K562 (cell line): ENCODE results near the gene RAD1. TPM values are rescaled to one million over a fixed set of nuclear protein-coding genes. Genes with fewer than 3 reads are reported as not detected.
A peak's percentile ranks its signal among the peaks of the same experiment; 100 is the strongest.

Experiments
- BCLAF1 ChIP-seq, 2 experiments: fragments of 450-650 bp in 1 of 2; IDR thresholded peaks; 2 replicates each; pipeline ENCODE4 v1.6.1; 2011 to 2017; ENCODE audit warnings: low read depth in 2 of 2, antibody characterized with exemption in 1 of 2, borderline replicate concordance in 1 of 2, low read length in 1 of 2, mild to moderate bottlenecking in 1 of 2, mixed read lengths in 1 of 2; ENCODE audit not compliant: control insufficient read depth in 1 of 2
- BDP1 ChIP-seq: IDR thresholded peaks from 3 replicates; pipeline ENCODE4 v1.6.1; 2011; ENCODE audit not compliant: insufficient read length, insufficient read depth
- CSDE1 ChIP-seq, 2 experiments: fragments of 450-650 bp; IDR thresholded peaks; 2 replicates each; pipeline ENCODE4 v1.6.1; 2016; ENCODE audit warnings: mild to moderate bottlenecking in 1 of 2
- FOXA1 ChIP-seq: fragments of 450-650 bp; IDR thresholded peaks from 2 replicates; pipeline ENCODE4 v1.6.1; 2016; ENCODE audit warnings: mild to moderate bottlenecking, borderline replicate concordance
- FOXK1 ChIP-seq: sonication (generic); formaldehyde crosslinking; IDR thresholded peaks from 2 replicates; pipeline ENCODE4 v1.8.0; 2022; ENCODE audit warnings: missing genetic modification reagents, mild to moderate bottlenecking, borderline replicate concordance
- ID3 ChIP-seq, 2 experiments: fragments of 250-450 bp in 1 of 2; fragments of 450-650 bp in 1 of 2; sonication (Bioruptor Pico) in 1 of 2; IDR thresholded peaks; 2 replicates each; pipeline versions ENCODE4 v1.6.1 to v1.8.0; 2016 to 2021; ENCODE audit warnings: mild to moderate bottlenecking in 2 of 2, moderate library complexity in 2 of 2, missing compliant biosample characterization in 1 of 2, missing genetic modification characterization in 1 of 2
- KLF1 ChIP-seq: fragments of 450-650 bp; IDR thresholded peaks from 2 replicates; pipeline ENCODE4 v1.6.1; 2016; ENCODE audit warnings: missing genetic modification characterization, missing compliant biosample characterization
- MEF2D ChIP-seq: conservative IDR thresholded peaks from 2 replicates; pipeline ENCODE4 v1.6.1; 2016; ENCODE audit warnings: low read depth, missing genetic modification characterization, missing compliant biosample characterization
- NR1H2 ChIP-seq: sonication (generic); formaldehyde crosslinking; IDR thresholded peaks from 2 replicates; pipeline ENCODE4 v1.4.0; 2020; ENCODE audit warnings: mild to moderate bottlenecking, missing genetic modification reagents
- NR2C1 ChIP-seq, 2 experiments: fragments of 450-650 bp; IDR thresholded peaks; 2 replicates each; pipeline ENCODE4 v1.6.1; 2017; ENCODE audit warnings: mild to moderate bottlenecking in 2 of 2, antibody characterized with exemption in 1 of 2, inconsistent platforms in 1 of 2, missing compliant biosample characterization in 1 of 2, missing genetic modification characterization in 1 of 2
- NR2C2 ChIP-seq, 2 experiments: fragments of 200-800 bp in 1 of 2; sonication (Bioruptor generic) in 1 of 2; sonication (generic) in 1 of 2; formaldehyde crosslinking in 1 of 2; IDR thresholded peaks; 2 replicates each; pipeline versions ENCODE4 v1.6.1 to v1.8.0; 2016 to 2022; ENCODE audit warnings: mild to moderate bottlenecking in 1 of 2, missing compliant biosample characterization in 1 of 2, missing genetic modification characterization in 1 of 2, missing genetic modification reagents in 1 of 2
- SMAD2 ChIP-seq: fragments of 150-350 bp; IDR thresholded peaks from 2 replicates; pipeline ENCODE4 v1.6.1; 2014; ENCODE audit warnings: low read depth, mild to moderate bottlenecking, low read length
- SMC3 ChIP-seq: conservative IDR thresholded peaks from 2 replicates; pipeline ENCODE4 v1.6.1; 2011; ENCODE audit warnings: low read depth, low read length, improper control_type of control experiment; ENCODE audit not compliant: insufficient read depth
- SNAPC5 ChIP-seq: fragments of 250-450 bp; sonication (Bioruptor Pico); IDR thresholded peaks from 2 replicates; pipeline ENCODE4 v1.8.0; 2021; ENCODE audit warnings: moderate library complexity, mild to moderate bottlenecking, inconsistent platforms
- STAG1 ChIP-seq: sonication (generic); formaldehyde crosslinking; IDR thresholded peaks from 2 replicates; pipeline ENCODE4 v1.5.0; 2020; ENCODE audit warnings: missing genetic modification reagents, borderline replicate concordance
- TAF7 ChIP-seq: fragments of 450-650 bp; IDR thresholded peaks from 2 replicates; pipeline ENCODE4 v1.6.1; 2016; ENCODE audit warnings: missing genetic modification characterization, missing compliant biosample characterization
- THRB ChIP-seq: fragments of 450-650 bp; formaldehyde crosslinking; conservative IDR thresholded peaks from 2 replicates; pipeline ENCODE4 v1.4.0; 2022; ENCODE audit warnings: mild to moderate bottlenecking, missing genetic modification characterization
- WHSC1 ChIP-seq: IDR thresholded peaks from one replicate; pipeline ENCODE4 v1.6.1; 2012; ENCODE audit warnings: low read length, control low read depth, inconsistent platforms
- ZKSCAN3 ChIP-seq: fragments of 250-450 bp; sonication (Bioruptor Pico); IDR thresholded peaks from 2 replicates; pipeline ENCODE4 v1.4.0; 2020
- ZNF146 ChIP-seq: IDR thresholded peaks from one replicate; pipeline ENCODE4 v1.6.1; 2018; ENCODE audit warnings: missing compliant biosample characterization; ENCODE audit not compliant: unreplicated experiment
- ZNF239 ChIP-seq: fragments of 250-450 bp; sonication (Bioruptor Pico); IDR thresholded peaks from 2 replicates; pipeline ENCODE4 v1.4.0; 2020; ENCODE audit warnings: mild to moderate bottlenecking
- ZNF507 ChIP-seq: conservative IDR thresholded peaks from 2 replicates; pipeline ENCODE4 v1.6.1; 2017; ENCODE audit warnings: missing genetic modification characterization, missing compliant biosample characterization
- polyA plus RNA-seq, 8 experiments: library from polyadenylated mRNA; depleted of rRNA in 4 of 8; stranded (reverse) in 5 of 8; unstranded in 3 of 8; fragments of >200 nt; fragmentation: Nextera tagmentation in 2 of 8; fragmentation: Illumina TruSeq in 1 of 8; extraction: Ambion mirVana in 2 of 8; extraction: Trizol in 1 of 8; gene quantifications; 2 replicates each; pipeline versions ENCODE4 v1.2.1 to v1.2.3, GENCODE V29; 2011 to 2014; ENCODE audit warnings: inconsistent platforms in 1 of 8, missing spikeins in 1 of 8
- total RNA-seq, 7 experiments: library from RNA; depleted of rRNA in 6 of 7; stranded (reverse); fragments of >200 nt in 6 of 7; fragmentation: Illumina TruSeq in 2 of 7; extraction: Trizol in 2 of 7; gene quantifications; 2 replicates each; pipeline versions ENCODE4 v1.2.1 to v1.2.3, GENCODE V29; 2011 to 2021; ENCODE audit warnings: low replicate concordance in 1 of 7

RAD1 gene
- total and polyA plus RNA-seq, 9 of the 15 experiments (the other 6 are each of a cell fraction or from before 2014, with no cell fraction given) = 44.5 to 148 (median 60.8) TPM

GRCh38 chr5:34915139-34915855 lies at the start of gene RAD1, which contains the start of gene BRIX1 (continued):
- TF ChIP-seq THRB (CRISPR knock-in tag) = 0 out of 2 replicates have a peak, but pooled peaks have one; percentile 42
- TF ChIP-seq TAF7 (tag) = peak; percentile 97
- no peak for TF ChIP-seq ID3 (CRISPR knock-in tag; IDR thresholded peaks at IDR 0.05)
- TF ChIP-seq ID3 (tag; IDR thresholded peaks at IDR 0.05) = peak; percentile 79; the same call in 1 of the 2 replicates
- TF ChIP-seq SMAD2 = no peak
- TF ChIP-seq FOXK1 (CRISPR knock-in tag) = no peak
- 0 out of 2 replicates have a peak, but pooled peaks have one; percentile 7 for TF ChIP-seq NR2C2 (CRISPR knock-in tag; IDR thresholded peaks at IDR 0.05)
- TF ChIP-seq NR2C2 (tag; IDR thresholded peaks at IDR 0.05) = peak; percentile 74; the same call in 1 of the 2 replicates
- TF ChIP-seq ZKSCAN3 (CRISPR knock-in tag) = no peak
- TF ChIP-seq NR2C1 (IDR thresholded peaks at IDR 0.05) = peak; percentile 56; the same call in 1 of the 2 replicates
- TF ChIP-seq NR2C1 (tag; IDR thresholded peaks at IDR 0.05) = peak; percentile 55
- TF ChIP-seq MEF2D (tag) = no peak; the same call in 1 of the 2 replicates
- no peak for TF ChIP-seq ZNF146 (CRISPR knock-in tag)
- peak in 1 of 2 experiments; percentile 95; a peak in 2 of 4 replicates for TF ChIP-seq BCLAF1 (IDR thresholded peaks at IDR 0.05; ENCODE audit: borderline replicate concordance in 1 of 2, control insufficient read depth in 1 of 2, low read depth in 2 of 2, low read length in 1 of 2)
- TF ChIP-seq SNAPC5 (CRISPR knock-in tag) = no peak
- no peak for TF ChIP-seq CSDE1 (IDR thresholded peaks at IDR 0.05)
- TF ChIP-seq ZNF507 (tag) = no peak
- no peak for TF ChIP-seq NR1H2 (CRISPR knock-in tag)
- TF ChIP-seq ZNF239 = no peak; the same call in 1 of the 2 replicates
- TF ChIP-seq WHSC1 = no peak
- 0 out of 2 replicates have a peak, but pooled peaks have one; percentile 15 for TF ChIP-seq SMC3
- no peak for TF ChIP-seq FOXA1
- TF ChIP-seq STAG1 (CRISPR knock-in tag) = no peak
- peak; percentile 86; the same call in 1 of the 2 replicates for TF ChIP-seq KLF1 (tag)
- no peak for TF ChIP-seq BDP1
